Sigmoid colon (tissue), 7 donors: ENCODE data around the gene VIPR2. TPM values are rescaled to one million over a fixed set of nuclear protein-coding genes. Genes with fewer than 3 reads are reported as not detected.
A peak's percentile ranks its signal among the peaks of the same experiment; 100 is the strongest.

Experiments
- DNase-seq: peaks from one replicate; pipeline ENCODE4 v3.0.0-alpha.2; 2019
- H3K27ac ChIP-seq, 4 donors: fragments of 200-600 bp; sonication (generic); one replicate each; pipeline ENCODE4 v1.5.1; 2016 to 2019; ENCODE audit warnings: mild to moderate bottlenecking in 1 of 4
- H3K27me3 ChIP-seq, 3 donors: fragments of 200-600 bp; sonication (generic); one replicate each; pipeline ENCODE4 v1.5.1; 2019; ENCODE audit warnings: mild to moderate bottlenecking in 1 of 3
- H3K36me3 ChIP-seq, 4 donors: fragments of 200-600 bp; sonication (generic); one replicate each; pipeline ENCODE4 v1.5.1; 2016 to 2019
- H3K4me1 ChIP-seq, 4 donors: fragments of 200-600 bp; sonication (generic); one replicate each; pipeline ENCODE4 v1.5.1; 2017 to 2019
- H3K4me3 ChIP-seq, 4 donors: fragments of 200-600 bp; sonication (generic); one replicate each; pipeline ENCODE4 v1.5.1; 2017 to 2019; ENCODE audit warnings: mild to moderate bottlenecking in 2 of 4, moderate library complexity in 1 of 4
- H3K9me3 ChIP-seq, 4 donors: fragments of 200-600 bp in 3 of 4; sonication (generic) in 3 of 4; one replicate each; pipeline versions ENCODE4 v1.5.1 to v1.6.1; 2013 to 2019
- CTCF ChIP-seq, 4 experiments: fragments of 450-650 bp in 3 of 4; fragments of 200-600 bp in 1 of 4; IDR thresholded peaks; one replicate each; pipeline ENCODE4 v1.5.1; 2016 to 2019; ENCODE audit warnings: antibody characterized with exemption in 4 of 4, mild to moderate bottlenecking in 3 of 4, moderate library complexity in 2 of 4
- EP300 ChIP-seq, 4 donors: sonication (generic); formaldehyde crosslinking; IDR thresholded peaks; one replicate each; pipeline ENCODE4 v1.6.1; 2017; ENCODE audit warnings: antibody characterized with exemption in 4 of 4
- POLR2A ChIP-seq, 2 donors: fragments of 450-650 bp; IDR thresholded peaks; one replicate each; pipeline ENCODE4 v1.6.1; 2016; ENCODE audit warnings: antibody characterized with exemption in 2 of 2, mild to moderate bottlenecking in 2 of 2, moderate library complexity in 2 of 2
- POLR2AphosphoS5 ChIP-seq, 4 donors: sonication (generic); formaldehyde crosslinking; IDR thresholded peaks; one replicate each; pipeline ENCODE4 v1.6.1; 2017; ENCODE audit warnings: antibody characterized with exemption in 4 of 4
- WGBS, 2 donors: extraction: QIAGEN DNeasy Blood & Tissue Kit; methylation state at CpG; one replicate each; pipeline ENCODE4 v1.1.7; 2013; 5-methylcytosine and 5-hydroxymethylcytosine counted together
- intact Hi-C: fragments of 100-400 bp; cut with DNase I; formaldehyde crosslinking; loops from one replicate; pipeline ENCODE4 v1.15.1; 2023
- polyA plus RNA-seq, 3 donors: library from polyadenylated mRNA; stranded (reverse); fragments of 200-250 nt; gene quantifications; one replicate each; pipeline ENCODE4 v1.2.3, GENCODE V29; 2013
- total RNA-seq, 4 donors: library from RNA; depleted of rRNA; stranded (reverse); fragments of >200 nt; gene quantifications; one replicate each; pipeline ENCODE4 v1.1.0, GENCODE V29; 2016
- donor health status: healthy with polysubstance abuse.
- donor health status: Bipolar disorder and iron deficiency.
- donor health status: healthy.

Gene VIPR2
- total and polyA plus RNA-seq, 7 donors: 0.23 to 21.4 (median 11.7) TPM

GRCh38 chr7:159147246-159147645, 2.6 kb upstream of the VIPR2 start:
- Histone ChIP-seq H3K27me3 (peaks cover 6 to 29% (median 21%) of the 10 kb centered on the region in 3 donors), H3K27ac (no peak overlapping the region), H3K4me3 (no peak overlapping the region), H3K9me3 (no peaks in the 10 kb centered on the region), H3K4me1 (peaks cover 0 to 31% (median 20%) of the 10 kb centered on the region in 4 donors), H3K36me3 (no peaks in the 10 kb centered on the region)
- intact Hi-C loops: no loop called here
- DNase-seq: no peak
- TF ChIP-seq POLR2AphosphoS5 (IDR thresholded peaks at IDR 0.05) (no peak), EP300 (IDR thresholded peaks at IDR 0.05) (no peak), POLR2A (IDR thresholded peaks at IDR 0.05) (no peak), CTCF (IDR thresholded peaks at IDR 0.05) (no peak)
- WGBS, 2 donors: 70 to 80% methylated on average over 13 of the region's 13 CpGs

DNA sequence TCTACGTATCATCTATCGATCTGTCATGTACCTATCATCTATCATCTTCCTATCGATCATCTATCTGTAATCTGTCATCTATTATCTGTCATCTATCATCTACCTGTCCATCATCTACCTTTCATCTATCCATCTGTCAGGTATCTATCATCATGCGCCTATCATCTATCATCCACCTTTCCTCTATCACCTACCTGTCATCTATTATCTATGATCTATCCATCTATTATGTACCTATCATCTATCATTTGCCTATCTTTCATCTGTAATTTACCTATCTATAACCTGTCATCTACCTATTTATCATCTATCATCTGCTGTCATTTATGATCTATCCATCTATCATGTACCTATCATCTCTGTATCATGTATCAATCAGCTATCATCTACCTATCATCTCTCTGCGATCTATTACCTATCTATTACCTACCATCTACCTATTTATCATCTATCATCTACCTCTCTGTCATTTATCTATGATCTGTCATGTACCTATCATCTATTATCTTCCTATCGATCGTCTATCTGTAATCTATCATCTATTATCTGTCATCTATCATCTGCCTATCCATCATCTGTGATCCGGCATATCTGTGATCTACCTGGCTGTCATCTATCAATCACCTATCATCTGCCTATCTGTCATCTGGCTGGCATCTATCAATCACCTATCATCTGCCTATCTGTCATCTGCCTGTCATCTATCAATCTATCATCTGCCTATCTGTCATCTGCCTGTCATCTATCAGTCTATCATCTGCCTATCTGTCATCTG, 1.6 kb upstream of the VIPR2 start:
- no peak overlapping the region for H3K27ac ChIP-seq
- H3K36me3 ChIP-seq: no peaks in the 10 kb centered on the region
- no peaks in the 10 kb centered on the region for H3K9me3 ChIP-seq
- no peak for DNase-seq
- H3K27me3 ChIP-seq: peaks cover 6 to 29% (median 21%) of the 10 kb centered on the region in 3 donors
- no peak overlapping the region for H3K4me3 ChIP-seq
- intact Hi-C loops: no loop called here
- peaks cover 0 to 40% (median 21%) of the 10 kb centered on the region in 4 donors for H3K4me1 ChIP-seq
- TF ChIP-seq POLR2A (IDR thresholded peaks at IDR 0.05) (no peak), CTCF (IDR thresholded peaks at IDR 0.05) (no peak), POLR2AphosphoS5 (IDR thresholded peaks at IDR 0.05) (peak in 2 of 4 donors; percentile 61 to 70)
- WGBS, 2 donors: 94% methylated on average over 8 of the region's 8 CpGs

- H3K4me3 ChIP-seq: peak overlapping the region; percentile 59 to 82 (median 64)
- TF ChIP-seq POLR2AphosphoS5 (IDR thresholded peaks at IDR 0.05): no peak
- TF ChIP-seq CTCF (IDR thresholded peaks at IDR 0.05): no peak
- no peak for TF ChIP-seq POLR2A (IDR thresholded peaks at IDR 0.05)
- no peak for TF ChIP-seq EP300 (IDR thresholded peaks at IDR 0.05)
- intact Hi-C loops: no loop called here
- H3K27me3 ChIP-seq: peaks cover 6 to 29% (median 21%) of the 10 kb centered on the region in 3 donors
- H3K9me3 ChIP-seq: no peaks in the 10 kb centered on the region
- H3K4me1 ChIP-seq: peaks cover 0 to 44% (median 22%) of the 10 kb centered on the region in 4 donors
- H3K36me3 ChIP-seq: peaks cover 0 to 4% (median 0%) of the 10 kb centered on the region in 4 donors
- DNase-seq: no peak
- H3K27ac ChIP-seq: peak overlapping the region; percentile 69 to 87 (median 76)
- WGBS, 2 donors: 12 to 36% methylated on average over 30 of the region's 30 CpGs
Measured at GRCh38 chr7:159145490-159145855, 806 bp upstream of the VIPR2 start.

- no peak for DNase-seq
- WGBS, 2 donors: 3 to 6% methylated on average over 97 of the region's 97 CpGs
- H3K27ac ChIP-seq: peak overlapping the region; percentile 69 to 87 (median 76)
Measured at GRCh38 chr7:159143780-159144757, 598 bp downstream of the VIPR2 start.

More at GRCh38 chr7:159143780-159144757, 598 bp downstream of the VIPR2 start:
- TF ChIP-seq POLR2AphosphoS5 (IDR thresholded peaks at IDR 0.05): no peak
- no peak for TF ChIP-seq EP300 (IDR thresholded peaks at IDR 0.05)
- TF ChIP-seq POLR2A (IDR thresholded peaks at IDR 0.05): no peak
- no peak for TF ChIP-seq CTCF (IDR thresholded peaks at IDR 0.05)
- intact Hi-C loops: loop anchor here (5.0 kb wide), 1 partner anchor 112 kb away; no protein-coding TSS in a partner anchor
- H3K36me3 ChIP-seq: peaks cover 0 to 18% (median 0%) of the 10 kb centered on the region in 4 donors
- H3K4me3 ChIP-seq: peak overlapping the region; percentile 59 to 82 (median 64)
- no peaks in the 10 kb centered on the region for H3K9me3 ChIP-seq
- peaks cover 6 to 29% (median 21%) of the 10 kb centered on the region in 3 donors for H3K27me3 ChIP-seq
- peaks cover 0 to 44% (median 22%) of the 10 kb centered on the region in 4 donors for H3K4me1 ChIP-seq
